A204.1 (cell line): ENCODE measurements around the gene AKAP6.
A peak's percentile ranks its signal among the peaks of the same experiment; 100 is the strongest.

Source experiments
- FAIRE-seq: peaks from 2 replicates; lab custom pipeline; 2012; peaks lifted over from hg19 to GRCh38; lab: Jason Lieb, UNC

AKAP6 gene

GRCh38 chr14:32623300-32624093 is 294.4 kb downstream of the AKAP6 start:
- no peak for FAIRE-seq

- no peak for FAIRE-seq
Measured at GRCh38 chr14:32625211-32625610, 296.1 kb downstream of the AKAP6 start.

GRCh38 chr14:32627545-32628298 is 298.6 kb downstream of the AKAP6 start:
- peak; percentile 21 for FAIRE-seq

DNA sequence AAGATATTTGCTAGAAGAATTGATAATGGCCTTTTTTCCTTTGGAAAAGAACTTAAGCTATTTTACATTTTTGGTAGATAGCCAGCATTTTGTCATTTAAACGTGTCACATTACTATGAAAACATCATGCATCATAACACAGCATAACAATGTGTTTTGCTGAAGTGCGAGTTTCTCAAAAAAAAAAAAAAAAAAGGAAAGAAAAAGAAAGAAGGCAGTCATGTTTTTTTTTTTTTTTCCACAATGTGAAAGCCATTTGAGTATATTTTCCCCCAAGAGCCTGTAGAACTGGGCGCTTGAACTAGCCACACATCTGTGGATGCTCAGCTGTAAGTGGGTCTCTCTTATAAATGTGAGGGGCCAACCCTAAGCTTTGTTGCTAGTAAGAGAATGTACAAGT is 300.1 kb downstream of the AKAP6 start:
- FAIRE-seq, result no peak

DNA sequence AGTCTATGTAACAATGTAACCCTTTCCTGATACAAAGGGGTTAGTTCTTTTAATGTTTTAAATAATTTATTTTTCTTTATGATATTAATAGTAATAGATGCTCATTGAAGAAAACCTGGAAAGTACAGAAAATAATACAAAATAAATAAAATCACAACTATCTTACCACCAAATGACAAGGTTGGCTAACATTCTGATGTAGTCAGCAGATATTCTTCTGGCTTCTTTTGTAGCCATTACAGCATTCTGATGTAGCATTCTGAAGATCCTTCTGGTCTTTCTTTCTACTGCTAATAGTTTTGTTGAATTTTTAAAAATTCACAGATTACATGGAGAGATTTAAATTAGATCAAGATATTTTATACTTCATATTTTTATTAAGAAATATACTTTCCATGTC is 301.6 kb downstream of the AKAP6 start:
- peak; percentile 89 for FAIRE-seq

DNA sequence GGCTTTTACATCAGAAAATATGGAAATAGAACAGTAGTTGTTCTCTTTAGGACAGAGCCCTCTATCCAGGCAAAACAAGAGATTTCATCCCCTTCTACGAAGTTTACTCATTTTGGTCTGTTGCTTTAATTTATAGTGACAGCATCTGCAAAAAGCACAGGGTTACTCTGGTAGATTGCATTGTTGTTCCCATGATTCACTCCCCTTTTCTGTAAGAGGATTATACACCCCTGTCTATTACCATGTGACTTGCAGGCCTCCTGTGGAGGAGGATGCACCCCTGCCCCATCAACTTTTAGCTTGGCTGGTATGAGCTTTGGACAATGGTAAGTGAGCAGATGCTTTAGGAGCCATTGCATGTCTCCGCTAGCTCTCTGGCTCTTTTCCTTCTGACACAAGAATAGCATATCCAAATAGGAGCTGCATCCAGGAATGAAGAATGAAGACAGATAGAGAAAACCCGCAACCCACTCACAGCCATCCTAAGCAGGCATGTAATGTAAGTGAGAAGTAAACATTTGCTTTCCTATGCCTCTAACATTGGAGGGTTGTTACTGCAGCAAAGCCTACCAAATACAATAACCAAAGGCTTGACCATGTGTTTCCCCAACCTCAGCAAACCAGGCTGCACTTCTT is 304.2 kb downstream of the AKAP6 start:
- no peak for FAIRE-seq

- no peak for FAIRE-seq
Measured at GRCh38 chr14:32633930-32634329, 304.8 kb downstream of the AKAP6 start.

GRCh38 chr14:32635061-32635719 is 306.1 kb downstream of the AKAP6 start:
- peak; percentile 100 for FAIRE-seq

DNA sequence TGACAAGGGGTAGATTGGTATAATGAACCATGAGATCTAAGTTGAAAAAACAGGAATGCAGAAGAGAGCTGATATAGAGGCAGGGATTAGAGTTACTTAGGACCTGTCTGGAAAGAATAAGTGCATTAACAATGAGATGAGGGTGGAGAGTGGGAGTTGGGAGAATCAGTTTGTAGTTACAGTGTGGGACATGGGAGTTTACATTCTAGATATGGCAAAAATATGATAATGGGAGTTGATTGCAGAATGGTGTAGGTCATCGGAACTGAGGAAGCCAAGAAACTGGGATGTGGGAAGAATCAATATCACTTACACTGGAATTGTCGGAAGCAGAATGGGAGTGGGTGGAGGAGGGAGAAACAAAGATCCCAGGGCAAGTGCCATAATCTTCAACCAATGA is 308.5 kb downstream of the AKAP6 start:
- FAIRE-seq, result no peak

DNA sequence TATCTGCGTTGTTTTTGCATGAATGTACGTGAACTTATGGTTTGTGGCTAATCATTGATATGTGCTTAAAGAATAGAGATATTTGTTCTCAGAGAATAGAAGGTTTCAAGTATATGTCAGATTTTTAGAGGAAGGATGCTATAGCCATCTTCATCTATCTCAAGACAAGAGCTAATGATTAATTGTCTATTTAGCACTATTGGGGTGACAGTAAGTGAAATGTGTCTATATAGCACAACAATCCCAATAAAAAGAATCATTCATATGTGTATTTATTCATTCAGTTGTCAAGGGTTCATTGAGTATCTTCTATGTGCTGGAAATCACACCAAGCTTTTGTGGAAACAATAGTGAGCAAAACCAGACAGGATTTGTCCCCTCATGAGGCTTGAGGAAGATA is 310.1 kb downstream of the AKAP6 start:
- FAIRE-seq, result no peak

DNA sequence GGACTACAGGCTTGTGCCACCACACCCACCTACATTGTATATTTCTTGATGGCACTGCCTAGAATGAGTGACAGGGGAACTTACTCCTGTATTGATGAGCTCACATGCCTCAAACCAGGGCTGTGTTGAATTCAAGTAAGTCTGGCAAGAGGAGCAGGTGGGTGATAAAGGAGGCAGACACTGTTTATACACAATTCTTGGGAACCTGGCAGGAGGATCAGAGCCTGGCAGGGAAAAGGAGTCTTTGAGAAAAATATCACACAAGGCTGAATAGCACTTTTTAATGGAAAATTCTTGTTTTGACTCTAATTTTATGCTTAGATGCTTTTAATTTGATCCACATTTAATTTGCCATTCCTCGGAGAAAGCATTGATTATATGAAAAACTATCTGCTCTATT is 316.5 kb downstream of the AKAP6 start:
- FAIRE-seq, result no peak

DNA sequence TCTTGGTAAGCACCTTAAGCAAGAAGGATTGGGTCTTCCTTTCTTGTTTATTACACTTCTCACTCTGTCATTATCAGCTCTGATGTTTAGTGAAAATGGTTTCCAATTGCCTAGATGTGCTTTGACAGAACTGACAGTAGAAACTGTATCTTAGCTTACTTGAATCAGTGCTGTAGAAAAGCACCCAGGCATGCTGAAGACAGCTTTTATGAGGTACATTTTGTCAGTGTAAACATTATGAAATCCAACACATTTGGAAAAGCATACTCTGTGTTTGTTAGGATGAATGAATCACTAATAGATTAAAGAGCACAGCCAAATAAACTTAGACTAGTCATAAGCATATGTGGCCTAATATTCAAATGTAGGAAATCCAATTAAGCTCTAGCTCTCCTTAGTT is 319.3 kb downstream of the AKAP6 start:
- FAIRE-seq, result no peak

DNA sequence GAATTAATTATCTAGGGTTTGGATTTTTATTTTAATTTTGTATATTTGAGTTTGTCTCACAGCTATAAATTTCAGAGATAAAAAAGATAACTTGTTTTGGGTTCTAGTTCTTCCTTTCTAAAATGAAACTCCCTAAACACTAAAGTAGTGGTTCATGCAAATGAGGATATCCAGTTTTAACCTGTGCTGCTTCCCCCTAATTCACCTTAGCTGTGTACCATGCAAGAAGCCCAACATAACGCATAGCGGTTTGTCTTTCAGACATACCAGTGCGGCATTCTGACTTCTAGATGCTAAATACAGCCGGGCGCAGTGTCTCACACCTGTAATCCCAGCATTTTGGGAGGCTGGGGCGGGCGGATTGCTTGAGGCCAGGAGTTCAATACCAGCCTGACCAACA is 320.9 kb downstream of the AKAP6 start:
- FAIRE-seq, result no peak

- FAIRE-seq, result peak; percentile 93
Measured at GRCh38 chr14:32650665-32651064, 321.6 kb downstream of the AKAP6 start.

GRCh38 chr14:32654106-32654505 is 325.0 kb downstream of the AKAP6 start:
- FAIRE-seq, result peak; percentile 73

- no peak for FAIRE-seq
Measured at GRCh38 chr14:32656601-32657000, 327.5 kb downstream of the AKAP6 start.

DNA sequence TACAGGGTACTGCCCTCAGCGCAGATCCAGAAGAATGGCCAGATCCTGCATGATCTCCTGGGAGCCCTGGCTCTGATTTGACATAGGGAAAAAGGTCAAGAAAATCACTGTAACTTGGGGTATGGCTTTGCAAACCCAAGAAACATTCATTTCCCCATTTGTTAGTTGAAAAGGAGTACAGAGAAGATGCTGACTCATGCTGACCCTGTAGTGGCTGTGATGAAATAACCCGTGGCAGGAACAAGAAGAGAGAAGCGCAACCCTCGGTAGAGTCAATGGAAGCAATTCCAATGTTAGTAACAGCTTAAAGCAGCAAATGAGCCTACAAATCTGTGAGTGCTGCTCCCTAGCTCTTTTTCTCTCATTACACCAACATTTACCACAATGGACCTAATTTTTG is 328.0 kb downstream of the AKAP6 start:
- peak; percentile 97 for FAIRE-seq

DNA sequence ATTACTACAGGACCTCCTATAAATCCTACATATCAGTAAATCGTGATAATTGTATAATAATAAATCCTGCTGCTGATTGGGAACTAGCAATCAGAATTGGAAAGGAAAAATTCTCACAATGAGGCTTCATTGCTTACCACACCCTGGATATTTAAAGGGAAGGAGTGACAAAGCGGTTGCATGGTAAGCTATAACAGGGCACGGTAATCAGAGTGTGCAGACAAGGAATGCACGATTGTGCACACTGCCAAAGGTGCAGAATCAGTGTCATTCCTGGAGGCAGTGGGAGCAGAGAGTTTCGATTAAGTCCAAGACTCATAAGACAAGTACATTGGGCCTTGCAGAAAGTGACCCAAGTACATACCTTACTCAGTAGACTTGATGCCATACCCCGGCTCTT is 332.1 kb downstream of the AKAP6 start:
- FAIRE-seq, result no peak

DNA sequence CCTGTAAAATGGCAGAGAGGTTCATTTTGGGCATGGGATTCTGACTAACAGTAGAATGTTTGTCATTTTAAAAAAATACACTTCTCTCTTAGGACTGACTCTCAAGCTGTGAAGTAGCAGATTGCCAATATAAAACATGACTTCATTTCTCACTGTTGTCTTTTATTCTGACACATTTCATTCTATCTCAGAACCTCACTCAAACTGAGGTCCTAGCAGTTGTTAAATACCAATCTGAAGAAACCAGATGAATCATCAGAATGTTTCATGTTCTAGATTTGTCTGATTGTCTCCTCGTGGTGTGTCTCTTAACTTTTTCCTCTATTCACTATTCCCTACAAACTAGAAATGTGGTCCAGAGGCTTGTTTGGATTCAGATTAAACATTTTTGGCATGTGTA is 333.1 kb downstream of the AKAP6 start:
- FAIRE-seq, result peak; percentile 34

DNA sequence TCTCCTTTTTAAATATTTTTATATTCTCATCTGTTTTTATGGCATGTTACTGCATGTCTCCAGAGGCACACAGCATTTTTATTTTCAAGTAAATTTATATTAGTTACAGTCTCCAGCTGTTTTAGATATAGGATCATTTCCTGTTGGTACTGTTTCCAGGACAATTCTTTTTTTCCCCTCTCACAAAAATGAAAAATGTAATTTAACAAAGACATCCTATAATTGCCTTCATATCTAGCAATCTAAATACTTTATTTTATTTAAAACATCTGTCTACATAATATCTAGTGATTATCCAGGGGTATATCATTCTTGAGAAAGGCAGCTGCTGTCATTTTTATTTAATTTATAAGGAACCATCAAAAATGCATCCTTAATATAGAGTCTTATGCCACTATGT is 337.2 kb downstream of the AKAP6 start:
- FAIRE-seq, result no peak

DNA sequence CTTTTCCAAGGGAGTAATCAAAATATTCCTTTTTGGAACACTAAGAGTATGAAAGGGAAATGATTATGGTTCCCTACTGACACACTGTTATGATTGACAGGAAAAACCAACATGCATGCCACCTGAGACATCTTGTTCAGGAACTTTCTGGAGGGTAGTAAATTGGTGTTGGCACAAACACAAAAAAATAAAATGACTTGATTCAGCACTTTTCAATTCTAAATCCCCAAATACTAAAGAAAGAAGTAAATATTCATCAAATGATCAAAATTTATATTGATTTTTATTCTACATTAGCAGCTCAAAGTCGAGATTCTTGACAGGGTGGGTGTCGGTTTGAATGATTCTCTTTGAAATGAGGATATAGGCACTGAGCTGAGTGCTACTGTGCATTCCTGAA is 338.2 kb downstream of the AKAP6 start:
- peak; percentile 98 for FAIRE-seq

DNA sequence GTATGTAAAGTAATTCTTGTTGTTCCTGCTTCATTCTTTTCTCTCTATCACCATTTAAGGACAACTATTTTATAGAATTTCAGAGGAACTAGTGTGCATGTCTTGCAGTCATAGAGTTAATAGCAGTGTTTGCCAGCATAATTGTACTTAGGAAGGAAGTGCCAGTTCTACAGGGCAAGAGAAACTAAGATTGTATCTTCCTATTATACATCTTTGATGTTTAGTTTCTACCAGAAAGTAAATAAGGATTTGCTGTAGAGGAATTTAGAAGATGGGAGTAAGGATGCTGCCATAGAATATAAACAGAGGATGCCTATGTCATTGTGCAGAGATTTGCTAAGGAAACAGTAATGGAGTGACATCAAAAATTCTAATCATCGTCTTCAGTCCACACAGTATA is 338.7 kb downstream of the AKAP6 start:
- FAIRE-seq, result no peak

DNA sequence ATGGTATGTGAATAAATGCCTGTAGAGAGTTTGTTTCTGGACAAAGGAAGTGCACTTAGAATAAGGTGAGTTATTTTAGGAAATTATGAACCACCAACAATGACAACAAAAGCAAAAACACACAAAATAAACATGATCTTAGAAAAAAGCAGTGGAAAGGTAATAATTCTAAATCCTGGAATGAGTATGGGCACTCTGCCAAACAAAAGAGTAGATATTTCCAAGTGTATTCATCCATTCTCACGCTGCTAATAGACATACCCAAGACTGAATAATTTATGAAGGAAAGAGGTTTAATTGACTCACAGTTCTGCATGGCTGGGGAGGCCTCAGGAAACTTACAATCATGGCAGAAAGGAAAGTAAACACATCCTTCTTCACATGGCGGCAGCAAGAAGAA is 340.3 kb downstream of the AKAP6 start:
- FAIRE-seq, result no peak
